Measurements from ENCODE around the gene CAPN9.
"Not testable (repeated sequence)": the region's sequence is repeated elsewhere in the genome, so short reads cannot be mapped to it uniquely, and the experiment has no call there.

Gene CAPN9, protein sequence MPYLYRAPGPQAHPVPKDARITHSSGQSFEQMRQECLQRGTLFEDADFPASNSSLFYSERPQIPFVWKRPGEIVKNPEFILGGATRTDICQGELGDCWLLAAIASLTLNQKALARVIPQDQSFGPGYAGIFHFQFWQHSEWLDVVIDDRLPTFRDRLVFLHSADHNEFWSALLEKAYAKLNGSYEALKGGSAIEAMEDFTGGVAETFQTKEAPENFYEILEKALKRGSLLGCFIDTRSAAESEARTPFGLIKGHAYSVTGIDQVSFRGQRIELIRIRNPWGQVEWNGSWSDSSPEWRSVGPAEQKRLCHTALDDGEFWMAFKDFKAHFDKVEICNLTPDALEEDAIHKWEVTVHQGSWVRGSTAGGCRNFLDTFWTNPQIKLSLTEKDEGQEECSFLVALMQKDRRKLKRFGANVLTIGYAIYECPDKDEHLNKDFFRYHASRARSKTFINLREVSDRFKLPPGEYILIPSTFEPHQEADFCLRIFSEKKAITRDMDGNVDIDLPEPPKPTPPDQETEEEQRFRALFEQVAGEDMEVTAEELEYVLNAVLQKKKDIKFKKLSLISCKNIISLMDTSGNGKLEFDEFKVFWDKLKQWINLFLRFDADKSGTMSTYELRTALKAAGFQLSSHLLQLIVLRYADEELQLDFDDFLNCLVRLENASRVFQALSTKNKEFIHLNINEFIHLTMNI

GRCh38 chr1:230747127-230747730, at the start of gene CAPN9:
CAPN9 (plus strand) TSS chr1:230747388; CDS start chr1:230747497, 109 bp downstream.
- no peak for DNase-seq

- DNase-seq: no peak
Observed at GRCh38 chr1:230698130-230698529, 49.1 kb upstream of the CAPN9 start.

- DNase-seq: not testable (repeated sequence)
Observed at GRCh38 chr1:230698964-230699363, 48.2 kb upstream of the CAPN9 start.

DNA sequence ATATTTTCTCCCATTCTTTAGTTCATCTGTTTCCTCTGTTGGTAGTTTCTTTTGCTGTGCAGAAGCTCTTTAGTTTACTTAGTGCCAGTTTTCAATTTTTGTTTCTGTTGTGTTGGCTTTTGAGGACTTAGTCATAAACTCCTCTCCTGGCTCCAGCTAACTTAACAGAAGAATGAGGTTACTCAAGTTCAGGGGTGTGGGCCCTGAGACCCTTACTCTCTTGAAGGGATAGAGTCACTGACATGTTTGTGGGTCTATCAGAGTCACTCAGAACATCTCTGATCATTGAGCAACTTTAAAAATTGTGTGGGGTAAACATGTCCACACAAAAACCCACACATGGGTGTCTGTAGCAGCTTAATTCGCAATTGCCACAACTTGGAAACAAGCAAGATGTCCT, 47.5 kb upstream of the CAPN9 start:
- DNase-seq: no peak

DNA sequence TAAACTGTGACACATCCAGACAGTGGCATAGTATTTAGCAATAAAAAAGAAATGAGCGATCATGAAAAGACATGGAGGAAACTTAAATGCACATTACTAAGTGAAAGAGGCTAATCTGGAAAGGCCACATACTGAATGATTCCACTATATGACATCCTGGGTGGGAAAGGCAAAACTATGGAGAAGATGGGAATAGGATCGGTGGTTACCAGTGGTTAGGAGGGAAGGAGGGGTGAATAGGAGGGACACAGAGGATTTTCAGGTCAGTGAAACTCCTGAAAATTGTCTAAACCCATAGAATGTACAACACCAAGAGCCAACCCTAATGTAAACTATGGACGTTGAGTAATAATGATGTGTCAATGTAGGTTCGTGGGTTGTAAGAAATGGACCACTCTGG, 47.1 kb upstream of the CAPN9 start:
- no peak for DNase-seq

DNA sequence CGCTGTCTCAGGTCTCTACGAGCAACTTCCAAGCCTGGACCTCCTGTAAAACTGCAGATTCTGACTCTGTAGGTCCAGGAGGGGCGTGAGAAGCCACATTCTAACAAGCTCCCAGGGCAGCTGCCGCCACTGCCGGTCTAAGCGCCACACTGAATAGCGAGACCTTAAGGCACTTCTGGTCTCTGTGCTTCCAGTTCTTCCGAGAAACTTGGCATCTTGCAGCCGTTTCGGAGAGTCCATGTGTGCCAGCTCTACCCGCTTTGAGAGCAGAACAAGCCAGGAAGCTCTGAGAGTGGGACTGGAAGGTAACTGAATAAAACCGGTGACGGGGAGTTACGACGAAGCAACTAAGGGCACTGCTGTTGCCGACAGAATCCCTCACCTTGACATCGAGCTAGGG, 45.8 kb upstream of the CAPN9 start:
- DNase-seq: no peak

- DNase-seq: no peak
Observed at GRCh38 chr1:230701895-230702768, 45.1 kb upstream of the CAPN9 start.

DNA sequence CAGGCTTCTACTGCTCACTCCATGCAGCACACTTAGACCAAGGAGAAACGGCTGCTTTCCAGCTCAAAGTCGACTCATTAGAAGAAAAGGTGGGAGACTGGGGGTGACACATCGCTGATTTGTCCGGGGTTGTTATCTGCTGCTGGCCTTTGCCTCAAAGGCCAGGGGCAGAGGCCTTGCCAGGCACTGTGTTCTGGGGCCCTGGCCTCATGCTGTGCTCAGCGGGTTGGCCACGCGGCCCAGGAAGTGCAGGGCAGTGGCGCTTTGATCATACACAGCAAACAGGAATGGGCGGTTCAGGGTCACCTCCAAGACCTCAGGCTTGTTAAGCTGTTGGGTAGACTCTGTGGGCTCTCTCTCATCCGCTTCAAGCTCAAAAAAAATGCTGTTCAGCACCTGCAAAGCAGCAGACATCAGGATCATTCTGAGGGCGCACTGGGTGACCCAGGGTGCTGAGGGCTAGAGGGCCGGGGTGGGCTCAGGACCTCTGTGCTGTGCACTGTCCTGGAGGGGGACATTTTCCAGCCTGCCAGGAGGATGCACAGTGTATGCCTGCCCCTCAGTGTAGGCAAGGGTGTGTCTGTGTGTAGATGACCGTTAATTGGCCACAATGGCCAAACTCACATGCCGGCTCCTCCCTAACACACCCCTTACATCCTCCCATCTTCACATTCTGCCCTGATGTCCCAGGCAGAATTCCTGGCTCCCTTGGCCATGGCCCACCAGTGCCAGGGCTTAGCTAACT, 44.1 kb upstream of the CAPN9 start:
- no peak for DNase-seq

- DNase-seq: no peak
Observed at GRCh38 chr1:230703679-230704385, 43.4 kb upstream of the CAPN9 start.

DNA sequence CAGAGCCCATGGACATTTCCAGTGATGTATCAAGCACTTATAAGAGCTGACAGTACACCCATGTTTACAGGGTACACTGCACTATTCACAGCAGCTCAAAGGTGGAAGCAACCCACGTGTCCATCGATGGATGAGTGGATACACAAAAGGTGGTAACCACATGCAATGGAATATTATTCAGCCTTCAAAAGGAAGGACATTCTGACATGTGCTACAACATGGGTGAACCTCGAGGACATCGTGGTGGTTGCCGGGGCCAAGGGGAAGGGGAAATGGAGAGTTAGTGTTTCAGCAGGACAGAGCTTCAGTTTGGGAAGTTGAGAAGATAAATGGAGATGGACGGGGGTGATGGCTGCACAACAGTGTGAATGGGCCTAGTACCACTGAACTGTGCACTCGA, 42.4 kb upstream of the CAPN9 start:
- no peak for DNase-seq

- DNase-seq: no peak
Observed at GRCh38 chr1:230705289-230706019, 41.7 kb upstream of the CAPN9 start.

DNA sequence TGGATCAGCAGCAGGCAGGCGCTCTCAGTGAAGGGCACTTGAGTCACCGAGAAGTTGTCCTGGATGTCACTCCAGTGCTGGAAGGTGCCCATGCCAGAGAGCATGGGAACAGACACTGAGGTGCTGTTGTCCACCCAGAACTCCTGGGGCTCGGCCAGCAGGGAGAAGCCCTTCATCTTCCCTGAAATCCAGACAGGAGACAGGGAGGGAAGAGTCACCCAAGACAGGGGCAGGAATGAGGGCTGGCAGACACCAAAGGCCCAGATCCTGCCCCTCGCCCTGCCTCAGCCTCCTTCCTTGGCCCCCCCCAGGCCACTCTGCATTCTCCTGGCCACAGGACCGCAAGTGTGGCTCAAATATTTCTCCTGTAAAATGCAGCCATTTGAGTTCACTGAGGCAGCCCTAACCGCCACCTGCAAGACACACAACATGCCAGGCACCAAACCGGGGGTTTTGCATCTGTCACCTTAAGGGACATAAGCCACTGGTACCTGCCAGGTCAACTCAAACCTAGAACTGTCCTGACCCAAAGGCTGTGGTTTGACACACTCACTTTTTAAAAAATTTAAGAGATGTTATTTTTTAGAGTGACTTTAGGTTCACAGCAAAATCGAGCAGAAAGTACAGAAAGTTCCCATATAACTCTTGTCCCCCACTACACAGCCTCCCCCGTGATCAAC, 41.0 kb upstream of the CAPN9 start:
- no peak for DNase-seq

DNA sequence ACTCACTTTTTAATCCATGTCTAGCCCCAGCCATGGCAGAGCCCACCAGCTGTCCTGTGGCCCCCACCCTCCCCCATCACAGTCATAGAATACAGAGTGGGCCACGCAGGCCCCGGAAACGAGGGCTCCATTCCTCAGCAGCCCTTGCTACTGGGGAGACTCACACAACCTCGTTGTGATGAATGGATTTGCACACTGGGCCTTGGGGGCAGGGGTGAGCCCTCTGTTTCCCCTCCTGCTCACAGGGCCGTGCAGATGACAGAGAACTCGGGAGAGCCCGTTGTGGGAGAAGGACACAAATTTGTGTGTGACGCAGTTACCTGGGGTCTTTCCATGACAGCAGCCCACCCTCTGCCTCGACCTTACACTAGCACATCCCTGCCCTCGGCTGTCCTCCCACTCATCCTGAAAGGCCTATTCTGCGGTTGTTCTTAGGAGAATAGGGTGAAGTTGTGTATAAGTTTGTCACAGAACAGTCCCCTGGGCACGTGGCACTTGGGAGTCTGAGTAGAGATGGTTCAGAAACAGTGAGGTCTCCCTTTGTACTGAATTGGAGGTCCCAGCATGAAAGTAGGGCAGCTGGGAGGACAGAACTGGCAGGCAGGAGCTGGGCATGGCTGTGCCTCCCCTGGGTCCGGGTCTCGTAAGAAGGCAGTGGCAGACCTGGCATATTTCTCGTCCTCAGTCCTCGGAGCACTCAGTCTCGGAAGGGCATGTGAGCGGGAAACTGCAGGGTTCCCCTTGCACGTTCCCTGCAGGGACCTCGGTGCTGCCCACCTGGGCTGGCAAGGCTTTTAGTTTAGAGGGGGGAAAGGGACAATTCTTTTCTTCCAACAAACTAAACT, 40.1 kb upstream of the CAPN9 start:
- DNase-seq: no peak

DNA sequence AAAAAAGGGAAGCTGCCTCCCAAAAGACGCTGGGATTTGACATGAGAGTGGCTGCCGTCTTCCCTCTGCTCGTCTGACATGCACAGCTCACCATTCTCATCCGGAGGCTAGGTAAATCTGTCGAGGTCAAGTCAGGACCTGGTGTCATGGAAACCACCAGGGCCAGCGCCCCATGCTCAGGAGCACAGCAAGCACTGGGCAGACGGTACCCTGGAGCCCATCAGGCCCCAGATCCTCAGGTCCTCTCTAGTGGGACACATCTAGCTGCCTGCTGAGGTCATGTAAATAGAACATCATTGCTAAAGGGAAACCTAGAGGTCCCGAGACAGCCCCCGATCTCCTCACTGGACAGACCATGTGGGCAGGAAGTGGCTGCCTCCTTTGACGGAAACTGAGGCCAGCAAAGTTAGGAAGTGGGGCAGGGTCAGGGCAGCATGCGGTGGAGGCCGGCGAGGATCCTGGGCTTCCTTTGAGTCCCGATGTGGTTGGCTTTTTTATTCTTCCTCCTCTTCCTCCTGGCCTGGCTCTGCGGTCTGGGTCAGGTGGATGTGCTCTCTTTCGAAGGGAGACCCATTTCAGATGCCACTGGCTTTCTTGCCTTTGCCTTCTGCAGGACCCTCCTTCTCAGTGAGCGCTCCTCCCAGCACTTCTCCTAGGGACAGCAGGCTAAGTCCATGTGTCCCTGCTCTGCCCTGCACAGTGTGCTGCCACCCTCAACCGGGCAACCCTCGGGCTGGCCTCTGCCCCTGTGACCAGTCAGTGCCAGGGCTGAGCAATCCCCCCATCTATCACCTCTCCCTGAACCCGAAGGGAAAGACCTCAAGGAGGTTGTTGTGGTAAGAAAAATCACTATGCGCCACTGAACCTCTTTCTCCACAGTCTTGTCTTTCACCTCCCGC, 39.2 kb upstream of the CAPN9 start:
- DNase-seq: no peak

DNA sequence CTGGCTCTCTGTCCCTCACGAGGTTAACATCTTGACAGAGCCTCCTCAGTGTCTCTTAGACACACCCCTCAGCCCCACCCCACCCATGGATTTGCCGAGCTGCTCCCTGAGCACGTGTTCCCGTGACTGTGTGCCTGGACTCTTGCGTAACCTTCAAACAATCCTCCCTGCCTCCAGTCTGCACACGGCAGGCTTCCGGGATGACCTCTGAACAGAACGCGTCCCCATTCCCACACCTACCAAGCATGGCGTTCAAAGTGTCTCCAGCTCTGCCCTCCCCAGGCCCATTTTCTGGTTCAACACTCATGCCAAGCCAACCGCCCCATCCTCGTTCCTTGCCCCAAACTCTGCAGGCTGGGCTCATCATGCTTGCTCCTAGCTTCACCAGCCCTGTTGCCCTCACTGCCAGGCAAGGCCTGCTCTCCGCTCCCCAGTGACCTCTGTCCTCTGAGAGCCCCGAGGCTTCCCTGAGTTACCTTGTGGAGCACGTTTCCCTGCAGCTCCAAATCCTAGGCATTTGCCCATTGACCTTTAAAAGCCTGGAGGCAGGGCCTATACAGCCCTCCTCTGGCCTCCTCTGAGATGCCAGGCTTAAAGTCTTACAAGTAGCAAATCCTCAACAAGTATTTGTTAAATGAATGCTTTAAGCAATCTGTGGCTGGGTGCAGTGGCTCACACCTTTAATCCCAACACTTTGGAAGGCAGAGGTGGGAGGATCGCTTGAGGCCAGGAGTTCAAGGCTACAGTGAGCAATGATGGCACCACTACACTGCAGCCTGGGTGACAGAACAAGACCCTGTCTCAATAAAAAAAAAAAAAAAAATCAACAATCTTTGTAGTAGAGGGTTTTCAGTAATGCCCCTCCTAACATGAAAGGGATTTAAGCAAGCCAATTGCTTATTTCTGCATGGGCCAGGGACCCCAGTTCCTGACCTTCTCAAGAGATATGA, 38.3 kb upstream of the CAPN9 start:
- no peak for DNase-seq

DNA sequence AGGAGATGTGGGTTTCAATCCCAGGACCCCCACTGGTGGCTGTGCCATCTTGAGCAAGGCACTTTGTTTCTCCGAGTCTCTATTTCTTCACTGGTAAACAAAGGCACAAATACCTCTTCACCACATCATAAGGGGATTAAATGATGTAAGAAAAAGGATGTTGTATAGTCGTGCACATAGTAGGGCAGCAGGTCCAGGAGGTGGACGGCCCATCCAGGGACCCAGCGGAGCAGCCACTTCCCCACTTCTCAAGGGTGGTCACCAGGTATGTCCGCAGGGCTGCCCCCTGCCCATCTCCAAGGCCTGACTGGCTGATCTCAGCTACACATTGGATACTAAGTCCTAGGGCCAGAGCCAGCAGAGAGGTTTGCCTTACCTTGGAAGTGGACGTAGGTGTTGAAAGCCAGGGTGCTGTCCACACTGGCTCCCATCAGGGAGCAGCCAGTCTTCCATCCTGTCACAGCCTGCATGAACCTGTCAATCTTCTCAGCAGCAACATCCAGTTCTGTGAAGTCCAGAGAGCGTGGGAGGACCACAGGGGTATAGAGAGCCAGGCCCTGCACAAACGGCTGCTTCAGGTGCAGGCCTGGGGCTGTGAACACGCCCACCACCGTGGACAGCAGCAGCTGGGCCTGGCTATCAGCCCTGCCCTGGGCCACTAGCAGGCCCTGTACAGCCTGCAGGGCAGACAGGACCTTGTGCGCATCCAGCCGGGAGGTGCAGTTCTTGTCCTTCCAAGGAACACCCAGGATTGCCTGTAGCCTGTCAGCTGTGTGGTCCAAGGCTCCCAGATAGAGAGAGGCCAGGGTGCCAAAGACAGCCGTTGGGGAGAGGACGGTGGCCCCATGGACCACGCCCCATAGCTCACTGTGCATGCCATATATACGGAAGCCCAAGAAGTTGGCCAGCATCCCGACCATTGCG, 37.3 kb upstream of the CAPN9 start:
- no peak for DNase-seq

All from NCI-H226 (cell line).